Chondrocyte (in vitro differentiated cells): ENCODE results near the gene MRPL9. TPM values are rescaled to one million over a fixed set of nuclear protein-coding genes. Genes with fewer than 3 reads are reported as not detected.

ENCODE experiments used
- DNase-seq: peaks from one replicate; pipeline ENCODE4 v3.0.0; 2021; ENCODE audit warnings: mixed read lengths, low spot score
- H3K27ac Mint-ChIP-seq: one replicate; pipeline ENCODE4 v1.8.0; 2021; ENCODE audit warnings: mild to moderate bottlenecking, moderate library complexity, mixed read lengths; ENCODE audit not compliant: unreplicated experiment
- H3K27me3 Mint-ChIP-seq: 2 replicates; pipeline ENCODE4 v1.8.0; 2021; ENCODE audit warnings: low read depth, mixed read lengths
- H3K36me3 Mint-ChIP-seq: 2 replicates; pipeline ENCODE4 v1.8.0; 2021; ENCODE audit warnings: low read depth, mixed read lengths
- H3K4me1 Mint-ChIP-seq: 2 replicates; pipeline ENCODE4 v1.8.0; 2021; ENCODE audit warnings: low read depth, mild to moderate bottlenecking, mixed read lengths
- H3K4me3 Mint-ChIP-seq: one replicate; pipeline ENCODE4 v1.8.0; 2021; ENCODE audit warnings: mild to moderate bottlenecking, moderate library complexity, mixed read lengths; ENCODE audit not compliant: unreplicated experiment
- H3K9me3 Mint-ChIP-seq: 2 replicates; pipeline ENCODE4 v1.8.0; 2021; ENCODE audit warnings: low read depth, mixed read lengths
- CTCF ChIP-seq: fragments of 200-600 bp; sonication (generic); IDR thresholded peaks from 2 replicates; pipeline ENCODE4 v1.5.0; 2021; ENCODE audit warnings: antibody characterized with exemption, mild to moderate bottlenecking, moderate library complexity
- total RNA-seq: library from RNA; stranded (reverse); gene quantifications from 3 replicates; pipeline ENCODE4 v1.2.1, GENCODE V29; 2021

MRPL9 gene
- total RNA-seq, 1 donor from 2014 or later: 58.2 TPM

GRCh38 chr1:151807766-151808165 is 44.5 kb upstream of the MRPL9 start:
- H3K4me1 Mint-ChIP-seq: no peaks in the 10 kb centered on the region
- no peak for TF ChIP-seq CTCF
- no peaks in the 10 kb centered on the region for H3K9me3 Mint-ChIP-seq
- no peak overlapping the region for H3K4me3 Mint-ChIP-seq
- peaks cover 62% of the 10 kb centered on the region for H3K27me3 Mint-ChIP-seq
- H3K27ac Mint-ChIP-seq: no peak overlapping the region
- H3K36me3 Mint-ChIP-seq: no peaks in the 10 kb centered on the region
- DNase-seq: no peak

GRCh38 chr1:151807131-151807530 is 43.8 kb upstream of the MRPL9 start:
- Mint-ChIP-seq H3K9me3 (no peaks in the 10 kb centered on the region), H3K4me3 (no peak overlapping the region), H3K4me1 (no peaks in the 10 kb centered on the region), H3K27ac (no peak overlapping the region), H3K27me3 (peaks cover 59% of the 10 kb centered on the region), H3K36me3 (no peaks in the 10 kb centered on the region)
- no peak for TF ChIP-seq CTCF
- DNase-seq: no peak

GRCh38 chr1:151806170-151806569 is 42.9 kb upstream of the MRPL9 start:
- Mint-ChIP-seq H3K9me3 (no peaks in the 10 kb centered on the region), H3K27ac (no peak overlapping the region), H3K27me3 (peaks cover 57% of the 10 kb centered on the region), H3K4me3 (no peak overlapping the region), H3K36me3 (no peaks in the 10 kb centered on the region), H3K4me1 (no peaks in the 10 kb centered on the region)
- DNase-seq: no peak
- TF ChIP-seq CTCF: no peak

- H3K36me3 Mint-ChIP-seq: no peaks in the 10 kb centered on the region
- peaks cover 55% of the 10 kb centered on the region for H3K27me3 Mint-ChIP-seq
Measured at GRCh38 chr1:151805066-151805820, 41.9 kb upstream of the MRPL9 start, which contains the start of gene LINGO4. TSS of gene LINGO4 (minus strand) at chr1:151805419. CDS start at chr1:151802704, 2,715 bp downstream.

GRCh38 chr1:151803915-151804314 is 40.6 kb upstream of the MRPL9 start:
- no peak overlapping the region for H3K27ac Mint-ChIP-seq
- H3K4me1 Mint-ChIP-seq: no peaks in the 10 kb centered on the region
- no peak for DNase-seq
- no peaks in the 10 kb centered on the region for H3K9me3 Mint-ChIP-seq
- peaks cover 2% of the 10 kb centered on the region for H3K36me3 Mint-ChIP-seq
- H3K4me3 Mint-ChIP-seq: no peak overlapping the region
- no peak for TF ChIP-seq CTCF
- peaks cover 66% of the 10 kb centered on the region for H3K27me3 Mint-ChIP-seq

More at GRCh38 chr1:151805066-151805820, 41.9 kb upstream of the MRPL9 start, which contains the start of gene LINGO4:
- H3K4me3 Mint-ChIP-seq: no peak within 1 kb of the TSS
- DNase-seq: no peak
- no peaks in the 10 kb centered on the region for H3K4me1 Mint-ChIP-seq
- no peaks in the 10 kb centered on the region for H3K9me3 Mint-ChIP-seq
- H3K27ac Mint-ChIP-seq: no peak within 1 kb of the TSS
- TF ChIP-seq CTCF: no peak
